NCI-H146 (cell line): Measurements from ENCODE around the gene BPIFA2.
"Not testable (repeated sequence)": the region's sequence is repeated elsewhere in the genome, so short reads cannot be mapped to it uniquely, and the experiment has no call there.

ENCODE experiments used
- DNase-seq: peaks from one replicate; lab custom pipeline; 2025; lab: John Stamatoyannopoulos, UW

BPIFA2 gene

DNA sequence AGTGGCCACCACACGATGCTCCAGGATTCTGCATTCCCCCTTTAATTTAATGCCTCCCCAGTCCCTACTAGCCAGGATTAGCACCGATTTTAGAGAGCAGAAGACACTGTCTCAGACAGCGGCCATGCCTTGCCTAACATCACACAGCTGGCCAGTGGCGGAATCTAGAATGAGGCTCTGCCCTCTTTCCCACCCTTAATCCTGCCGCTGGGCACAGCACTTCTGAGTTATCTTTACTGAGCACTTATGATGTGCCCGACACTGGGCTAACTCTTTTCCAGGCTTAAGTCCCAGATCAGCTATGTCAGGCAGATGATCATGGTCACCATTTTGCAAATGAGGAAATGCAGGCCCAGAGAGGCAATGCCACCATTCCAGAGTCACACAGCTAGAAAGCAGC, 5.6 kb upstream of the BPIFA2 start:
- no peak for DNase-seq

- no peak for DNase-seq
Observed at GRCh38 chr20:33162753-33163152, 5.2 kb upstream of the BPIFA2 start.

DNA sequence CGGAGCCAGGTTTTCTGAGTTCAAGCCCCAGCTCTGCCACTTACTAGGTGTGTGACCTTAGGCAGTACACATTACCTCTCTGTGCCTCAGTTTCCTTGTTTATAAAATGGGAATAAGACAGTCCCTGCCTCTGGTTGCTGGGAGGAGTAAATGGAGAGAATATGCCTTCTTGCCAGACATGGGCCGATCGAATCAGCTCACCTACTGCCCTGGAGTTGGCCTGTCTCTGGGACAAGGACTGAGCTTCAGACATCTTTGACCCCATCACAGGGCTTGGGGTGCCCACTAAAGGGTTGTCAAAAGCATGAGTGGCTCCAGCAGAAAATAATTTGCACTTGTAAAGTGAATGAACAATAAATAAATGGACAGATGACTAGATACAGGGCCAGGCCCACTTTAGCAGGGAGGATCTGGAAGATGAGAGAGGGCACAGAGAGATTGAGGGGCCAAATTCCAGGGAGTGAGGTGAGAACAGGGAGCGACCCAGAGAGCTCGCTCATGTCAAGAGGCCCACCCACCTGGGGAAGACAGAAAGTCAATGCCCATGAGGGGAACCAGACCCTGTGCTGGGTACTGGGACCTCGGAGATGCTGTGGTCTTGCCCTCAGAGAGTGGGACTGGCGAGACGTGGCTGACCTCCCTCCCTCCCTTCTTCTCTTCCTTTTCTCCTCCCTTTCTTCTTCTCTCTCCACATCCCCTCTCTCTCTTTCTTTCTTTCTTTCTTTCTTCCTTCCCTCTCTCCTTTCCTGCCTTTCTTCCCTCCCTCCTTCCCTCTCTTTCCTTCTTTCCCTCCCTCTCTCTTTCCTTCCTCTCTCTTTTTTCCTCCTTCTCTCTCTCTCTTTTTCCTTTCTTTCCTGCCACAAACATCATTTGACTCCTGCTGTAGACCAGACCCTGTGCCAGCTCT, 3.9 kb upstream of the BPIFA2 start:
- no peak for DNase-seq

- DNase-seq, result no peak
Observed at GRCh38 chr20:33164763-33165095, 3.2 kb upstream of the BPIFA2 start.

DNA sequence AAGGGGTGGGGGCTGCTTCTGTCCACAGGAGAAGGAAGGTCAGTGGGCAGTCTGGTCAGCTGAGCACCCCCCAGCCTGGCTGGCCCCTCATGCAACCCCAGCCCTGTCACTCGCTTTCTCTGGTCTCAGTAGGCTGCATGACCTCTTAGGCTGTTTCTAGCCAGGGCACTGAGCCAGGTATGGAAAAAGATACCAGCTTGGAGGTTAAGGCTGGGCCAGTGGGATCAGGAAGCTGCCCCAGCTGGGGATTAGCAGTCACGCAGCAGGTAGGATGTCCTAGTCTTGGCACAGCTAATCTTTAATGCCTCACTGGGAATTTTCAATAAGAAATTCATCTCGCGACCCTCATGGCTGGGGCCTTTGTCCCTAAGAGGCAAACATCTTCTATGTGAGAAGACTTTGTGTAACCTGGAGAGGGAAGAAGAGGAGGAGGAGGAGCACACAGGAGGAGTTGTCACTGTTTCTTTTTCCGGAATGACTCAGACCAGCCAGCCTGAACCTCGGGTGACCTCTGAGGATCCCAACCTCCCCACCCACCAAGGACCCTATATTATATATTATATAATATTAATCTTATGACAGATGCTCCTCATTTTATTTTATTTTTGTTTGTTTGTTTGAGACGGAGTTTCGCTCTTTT, 2.4 kb upstream of the BPIFA2 start:
- DNase-seq, result no peak

GRCh38 chr20:33166533-33167113, 1.3 kb upstream of the BPIFA2 start:
- no peak for DNase-seq

DNA sequence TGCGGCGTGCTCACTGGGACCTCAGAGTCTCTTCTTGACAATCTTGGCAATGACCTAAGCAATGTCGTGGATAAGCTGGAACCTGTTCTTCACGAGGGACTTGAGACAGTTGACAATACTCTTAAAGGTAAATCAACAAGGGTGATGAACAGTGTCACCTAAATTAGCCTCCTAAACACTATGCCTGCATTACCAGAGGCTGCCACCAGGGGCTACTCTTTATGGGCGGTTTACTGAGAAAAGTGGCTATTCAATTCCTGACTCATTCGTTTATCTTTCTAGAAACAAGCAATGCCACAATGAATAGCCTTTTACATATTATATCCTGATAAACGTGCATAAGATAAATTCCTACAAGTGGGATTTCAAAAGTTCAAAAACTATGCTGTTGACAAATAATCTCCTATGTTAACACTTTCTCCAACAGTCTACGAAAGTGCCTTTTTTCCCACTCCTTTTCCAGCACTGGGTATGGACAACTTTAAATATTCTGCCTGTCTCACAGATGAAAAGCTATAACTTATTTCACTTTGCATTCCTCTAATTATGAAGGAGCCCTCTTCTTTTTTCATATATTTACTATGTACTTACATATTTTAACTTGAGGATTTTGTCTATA, 1.3 kb downstream of the BPIFA2 start:
- no peak for DNase-seq

- DNase-seq, result no peak
Observed at GRCh38 chr20:33172781-33173180, 4.8 kb downstream of the BPIFA2 start.

DNA sequence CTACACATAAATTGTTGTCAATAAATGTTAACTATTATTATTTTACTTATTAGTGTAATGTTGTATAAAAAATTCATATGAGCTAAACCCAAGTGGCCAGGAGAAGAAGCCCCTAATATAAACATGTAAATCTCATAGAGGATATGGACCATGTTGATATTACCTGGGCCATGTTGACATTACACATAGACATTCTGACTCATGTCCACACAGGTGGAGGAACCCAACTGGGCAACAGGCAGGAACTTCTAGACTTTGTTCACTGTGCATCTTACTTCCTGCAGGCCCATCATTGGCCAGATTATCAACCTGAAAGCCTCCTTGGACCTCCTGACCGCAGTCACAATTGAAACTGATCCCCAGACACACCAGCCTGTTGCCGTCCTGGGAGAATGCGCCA, 7.2 kb downstream of the BPIFA2 start:
- no peak for DNase-seq

- DNase-seq, result no peak
Observed at GRCh38 chr20:33176101-33176500, 8.1 kb downstream of the BPIFA2 start.

DNA sequence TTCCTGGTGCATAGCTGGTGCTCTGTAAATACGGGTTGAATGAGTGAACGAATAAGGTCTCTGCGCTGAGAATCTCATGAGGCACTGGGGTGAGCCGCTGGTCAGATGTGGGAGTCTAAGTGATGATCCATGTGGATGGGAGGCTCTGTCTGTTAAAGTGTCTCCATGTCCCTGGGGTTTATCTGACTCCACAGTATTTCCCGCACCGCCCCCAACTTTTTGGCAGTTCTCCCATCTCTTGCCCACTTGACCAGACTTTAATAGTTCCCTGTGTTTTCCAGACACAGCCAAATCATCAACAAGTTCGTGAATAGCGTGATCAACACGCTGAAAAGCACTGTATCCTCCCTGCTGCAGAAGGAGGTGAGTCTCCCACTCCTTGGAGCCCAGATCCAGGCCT, 9.9 kb downstream of the BPIFA2 start:
- DNase-seq, result no peak

DNA sequence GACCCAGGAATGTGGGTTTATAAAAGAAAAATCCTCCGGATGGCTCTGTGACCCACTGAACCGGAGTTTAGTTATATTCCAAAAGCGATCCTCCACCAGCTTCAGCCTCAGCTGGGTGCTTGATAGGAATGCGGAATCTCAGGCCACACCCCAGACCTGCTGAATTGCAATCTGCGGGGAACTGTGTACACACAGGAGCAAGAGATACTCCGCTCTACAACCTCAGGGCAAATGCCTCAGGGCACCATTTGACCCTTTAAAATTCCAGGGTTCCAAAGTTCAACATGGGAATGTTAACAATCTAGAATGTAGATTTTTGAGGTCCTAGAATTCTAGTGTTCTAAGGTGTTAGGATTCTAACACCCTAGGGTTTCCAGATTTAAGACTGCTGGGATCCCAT, 10.8 kb downstream of the BPIFA2 start:
- DNase-seq, result no peak

- DNase-seq, result no peak
Observed at GRCh38 chr20:33180169-33180568, 12.2 kb downstream of the BPIFA2 start.

DNA sequence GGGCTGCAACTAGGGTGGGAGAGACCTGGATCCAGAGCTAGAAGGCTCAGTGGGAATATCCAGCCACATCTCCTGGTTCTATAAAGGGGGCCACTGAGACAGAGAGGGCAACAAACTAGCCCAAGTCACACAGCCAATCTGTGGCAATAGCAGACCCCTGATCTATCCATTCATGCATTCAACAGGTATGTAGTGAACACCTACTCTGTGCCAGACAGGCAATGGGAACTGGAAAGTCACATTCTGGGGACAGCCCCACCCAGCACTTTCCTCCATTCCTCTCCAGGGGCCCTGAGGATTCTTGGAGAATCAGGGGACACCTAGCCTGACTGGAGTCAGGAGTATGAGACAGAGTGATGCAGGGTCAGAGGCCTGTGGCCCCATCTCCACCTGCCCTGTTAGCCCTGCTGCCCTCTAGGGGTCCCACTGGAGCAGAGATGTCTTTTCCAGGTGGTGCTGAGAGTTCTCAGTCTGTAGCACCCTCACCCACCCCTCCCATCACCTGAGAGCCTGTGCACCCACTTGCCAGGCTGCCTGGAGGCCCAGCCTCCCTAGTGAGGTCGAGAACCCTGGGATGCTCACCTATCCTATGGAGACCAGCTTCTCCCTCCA, 13.6 kb downstream of the BPIFA2 start:
- no peak for DNase-seq

DNA sequence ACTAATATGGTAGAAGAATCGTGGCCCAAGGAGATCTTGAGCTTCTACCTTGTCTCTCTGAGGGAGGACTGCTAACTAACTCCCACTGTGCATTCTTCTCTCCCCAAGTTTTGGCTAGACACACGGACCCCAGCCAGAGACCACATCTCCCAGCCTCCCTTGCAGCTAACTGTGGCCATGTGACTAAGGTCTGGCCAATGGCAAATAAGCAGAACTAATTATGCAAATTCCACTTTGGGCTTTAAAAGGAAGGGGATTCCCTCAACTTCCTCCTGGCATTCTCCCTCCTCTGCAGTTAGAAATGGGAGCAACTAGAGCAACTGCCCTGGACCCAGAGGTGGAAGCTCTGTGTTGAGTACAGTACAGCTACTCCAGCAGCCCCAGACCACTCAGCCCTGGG, 15.4 kb downstream of the BPIFA2 start:
- no peak for DNase-seq

DNA sequence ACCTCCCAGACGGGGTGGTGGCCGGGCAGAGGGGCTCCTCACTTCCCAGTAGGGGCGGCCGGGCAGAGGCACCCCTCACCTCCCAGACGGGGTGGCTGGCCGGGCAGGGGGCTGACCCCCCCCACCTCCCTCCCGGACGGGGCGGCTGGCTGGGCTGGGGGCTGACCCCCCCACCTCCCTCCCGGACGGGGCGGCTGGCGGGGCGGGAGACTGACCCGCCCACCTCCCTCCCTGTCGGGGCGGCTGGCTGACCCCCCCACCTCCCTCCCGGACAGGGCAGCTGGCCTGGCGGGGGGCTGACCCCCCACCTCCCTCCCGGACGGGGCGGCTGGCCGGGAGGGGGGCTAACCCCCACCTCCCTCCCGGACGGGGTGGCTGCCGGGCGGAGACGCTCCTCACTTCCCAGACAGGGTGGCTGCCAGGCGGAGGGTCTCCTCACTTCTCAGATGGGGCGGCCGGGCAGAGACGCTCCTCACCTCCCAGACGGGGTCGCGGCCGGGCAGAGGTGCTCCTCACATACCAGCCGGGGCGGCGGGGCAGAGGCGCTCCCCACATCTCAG, 17.2 kb downstream of the BPIFA2 start:
- DNase-seq, result not testable (repeated sequence)

GRCh38 chr20:33187491-33187890, 19.5 kb downstream of the BPIFA2 start:
- no peak for DNase-seq

- no peak for DNase-seq
Observed at GRCh38 chr20:33188421-33188820, 20.5 kb downstream of the BPIFA2 start.

GRCh38 chr20:33191484-33191883, 23.5 kb downstream of the BPIFA2 start:
- no peak for DNase-seq

DNA sequence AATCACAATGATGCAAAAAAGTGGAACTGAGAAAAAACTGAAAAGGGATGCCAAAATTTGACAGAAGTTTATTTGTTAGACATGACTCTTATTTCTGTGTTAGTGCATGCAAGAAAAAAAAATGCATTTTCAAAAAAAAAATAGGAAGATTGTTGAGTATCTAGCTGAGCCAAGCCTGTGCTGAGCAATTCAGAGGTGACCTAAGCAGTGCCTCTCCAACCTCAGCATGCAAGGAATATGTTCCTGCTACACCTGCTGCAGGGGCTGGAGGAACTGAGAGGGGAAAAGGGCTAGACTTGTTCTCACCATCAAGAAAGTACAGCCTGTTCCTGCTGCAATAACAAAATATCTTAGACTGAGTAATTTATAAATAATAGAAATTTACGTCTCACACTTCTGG, 24.0 kb downstream of the BPIFA2 start:
- DNase-seq, result no peak

DNA sequence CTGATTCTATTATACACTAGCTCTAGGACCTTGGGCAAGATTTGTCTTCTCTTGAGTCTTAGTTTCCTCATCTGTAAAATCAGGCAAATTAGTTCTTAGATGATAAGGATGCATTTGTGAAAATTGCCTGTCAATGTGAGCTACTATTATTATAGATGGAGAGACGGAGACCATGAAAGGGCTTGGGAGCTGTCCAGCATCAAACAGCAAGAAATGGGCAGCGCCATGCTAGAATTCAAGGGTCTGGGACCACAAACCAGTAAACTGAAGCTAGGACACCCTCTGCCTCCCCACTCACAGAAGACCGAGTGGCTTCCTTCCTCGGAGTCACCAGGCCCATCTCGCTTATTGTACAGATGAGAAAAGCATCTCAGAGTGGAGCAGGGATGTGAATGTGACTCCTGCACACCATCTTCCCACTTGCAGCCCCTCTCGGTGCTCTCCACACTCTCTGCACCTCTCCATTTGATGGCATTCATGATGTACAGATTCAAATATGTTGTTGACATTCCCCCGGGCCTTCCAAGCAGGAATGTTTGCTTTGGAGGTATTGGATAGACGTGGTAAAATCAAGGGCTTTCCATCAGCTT, 25.0 kb downstream of the BPIFA2 start:
- DNase-seq, result no peak

DNA sequence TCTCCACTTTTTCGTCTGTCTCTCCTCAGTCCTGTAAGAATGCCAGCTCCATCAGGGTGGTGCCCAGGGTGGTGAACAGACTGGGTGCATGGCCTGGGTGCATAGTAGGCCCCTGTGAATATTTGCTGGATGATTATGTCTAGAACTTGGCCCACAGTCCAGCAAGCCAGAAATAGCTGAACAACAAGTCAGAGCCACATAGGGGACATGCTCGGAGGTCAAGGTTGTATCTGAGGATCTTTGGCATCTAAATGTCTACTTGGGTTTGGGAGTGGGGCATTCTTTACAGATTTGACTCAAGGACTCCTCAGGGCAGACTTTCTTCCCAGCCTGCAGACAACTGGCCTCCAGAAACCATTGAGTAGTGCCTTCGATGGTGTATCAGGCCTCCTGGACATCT, 31.1 kb downstream of the BPIFA2 start:
- no peak for DNase-seq
